ENCODE measurements around the gene FSTL1. TPM values are rescaled to one million over a fixed set of nuclear protein-coding genes. Genes with fewer than 3 reads are reported as not detected.
A peak's percentile ranks its signal among the peaks of the same experiment; 100 is the strongest.

Gene FSTL1
- total RNA-seq (ENCODE audit: low replicate concordance): 183 and 383 TPM in 2 replicates
- long read RNA-seq, full-length matches to known transcripts: 311 of 364 reads
- long read RNA-seq, partial matches to known transcripts: 18 of 364 reads
- long read RNA-seq, other reads (novel, unspliced or antisense): 35 of 364 reads

GRCh38 chr3:120450600-120451271 is at the start of gene FSTL1:
Gene FSTL1 (minus strand): TSS chr3:120450992. CDS start chr3:120450746, 246 bp downstream.
- H3K36me3 Mint-ChIP-seq: peaks cover 7% of the 10 kb centered on the region
- DNase-seq (ENCODE audit: extremely low spot score, unreplicated experiment): peak; percentile 79
- peaks cover 4% of the 10 kb centered on the region for H3K9me3 Mint-ChIP-seq
- peaks cover 28% of the 10 kb centered on the region for H3K4me1 Mint-ChIP-seq (ENCODE audit: unreplicated experiment)
- no peak for TF ChIP-seq CTCF (conservative IDR thresholded peaks at IDR 0.05)
- H3K4me3 Mint-ChIP-seq: peak within 1 kb of the TSS; percentile 91
- H3K27ac Mint-ChIP-seq: peak within 1 kb of the TSS; percentile 89
- no peaks in the 10 kb centered on the region for H3K27me3 Mint-ChIP-seq

- Mint-ChIP-seq H3K27ac (no peak overlapping the region), H3K36me3 (no peaks in the 10 kb centered on the region), H3K4me3 (peak overlapping the region; percentile 39), H3K9me3 (peaks cover 5% of the 10 kb centered on the region), H3K4me1 (ENCODE audit: unreplicated experiment) (peaks cover 18% of the 10 kb centered on the region), H3K27me3 (no peaks in the 10 kb centered on the region)
- no peak for TF ChIP-seq CTCF (conservative IDR thresholded peaks at IDR 0.05)
- no peak for DNase-seq (ENCODE audit: extremely low spot score, unreplicated experiment)
Observed at GRCh38 chr3:120498556-120499346, 48.0 kb upstream of the FSTL1 start.

GRCh38 chr3:120497818-120498217 is 47.0 kb upstream of the FSTL1 start:
- DNase-seq (ENCODE audit: extremely low spot score, unreplicated experiment): no peak
- Mint-ChIP-seq H3K27ac (no peak overlapping the region), H3K36me3 (no peaks in the 10 kb centered on the region), H3K9me3 (peaks cover 5% of the 10 kb centered on the region), H3K4me3 (no peak overlapping the region), H3K27me3 (no peaks in the 10 kb centered on the region), H3K4me1 (ENCODE audit: unreplicated experiment) (peaks cover 18% of the 10 kb centered on the region)
- TF ChIP-seq CTCF (conservative IDR thresholded peaks at IDR 0.05): no peak

- H3K4me1 Mint-ChIP-seq (ENCODE audit: unreplicated experiment): peaks cover 18% of the 10 kb centered on the region
- H3K27ac Mint-ChIP-seq: no peak overlapping the region
- H3K4me3 Mint-ChIP-seq: no peak overlapping the region
- H3K9me3 Mint-ChIP-seq: peaks cover 5% of the 10 kb centered on the region
- no peaks in the 10 kb centered on the region for H3K27me3 Mint-ChIP-seq
- H3K36me3 Mint-ChIP-seq: no peaks in the 10 kb centered on the region
- no peak for TF ChIP-seq CTCF (conservative IDR thresholded peaks at IDR 0.05)
- DNase-seq (ENCODE audit: extremely low spot score, unreplicated experiment): no peak
Observed at GRCh38 chr3:120497336-120497735, 46.5 kb upstream of the FSTL1 start.

- Mint-ChIP-seq H3K4me3 (no peak overlapping the region), H3K36me3 (no peaks in the 10 kb centered on the region), H3K4me1 (ENCODE audit: unreplicated experiment) (peaks cover 18% of the 10 kb centered on the region), H3K27ac (no peak overlapping the region), H3K27me3 (no peaks in the 10 kb centered on the region), H3K9me3 (peaks cover 5% of the 10 kb centered on the region)
- no peak for TF ChIP-seq CTCF (conservative IDR thresholded peaks at IDR 0.05)
- no peak for DNase-seq (ENCODE audit: extremely low spot score, unreplicated experiment)
Observed at GRCh38 chr3:120496278-120497002, 45.6 kb upstream of the FSTL1 start.
